Thoracic aorta (tissue), 2 donors: ENCODE measurements around the gene MRPS33. TPM values are rescaled to one million over a fixed set of nuclear protein-coding genes. Genes with fewer than 3 reads are reported as not detected.
"Not testable (repeated sequence)": the region's sequence is repeated elsewhere in the genome, so short reads cannot be mapped to it uniquely, and the experiment has no call there.

ENCODE experiments used
- ATAC-seq: fragments of 150-250 bp; one replicate; pipeline ENCODE4 v1.8.0; 2017; ENCODE audit warnings: low read depth; ENCODE audit not compliant: insufficient number of reproducible peaks, low FRiP score
- DNase-seq: peaks from one replicate; pipeline ENCODE4 v3.0.0-alpha.2; 2020; ENCODE audit warnings: low spot score
- H3K27ac ChIP-seq, 2 donors: fragments of 200-600 bp; sonication (generic); 1 replicate in 1 of 2; 2 replicates in 1 of 2; pipeline ENCODE4 v1.5.1; 2016; ENCODE audit warnings: mild to moderate bottlenecking in 2 of 2, moderate library complexity in 2 of 2
- H3K27me3 ChIP-seq: fragments of 200-600 bp; sonication (generic); replicated peaks from 2 replicates; pipeline ENCODE4 v1.6.0; 2016; ENCODE audit warnings: mild to moderate bottlenecking; ENCODE audit not compliant: insufficient read depth
- H3K36me3 ChIP-seq: fragments of 200-600 bp; sonication (generic); one replicate; pipeline ENCODE4 v1.5.1; 2016
- H3K4me1 ChIP-seq, 2 donors: fragments of 200-600 bp; sonication (generic); 1 replicate in 1 of 2; 2 replicates in 1 of 2; pipeline versions ENCODE4 v1.5.1 to v1.6.0; 2016; ENCODE audit warnings: low read depth in 2 of 2, mild to moderate bottlenecking in 1 of 2; ENCODE audit not compliant: control insufficient read depth in 1 of 2
- H3K4me3 ChIP-seq: fragments of 200-600 bp; sonication (generic); 2 replicates; pipeline ENCODE4 v1.5.1; 2016; ENCODE audit warnings: mild to moderate bottlenecking
- H3K9me3 ChIP-seq: fragments of 200-600 bp; sonication (generic); 2 replicates; pipeline ENCODE4 v1.5.1; 2016
- total RNA-seq, 2 donors: library from RNA; depleted of rRNA; stranded (reverse); fragments of >200 nt; gene quantifications; one replicate each; pipeline versions ENCODE4 v1.1.0 to v1.2.3, GENCODE V29; 2016
- TF ChIP-seq, protein P1 (sequence below): fragments of 200-600 bp; sonication (generic); IDR thresholded peaks from one replicate; pipeline ENCODE4 v1.5.1; 2019; ENCODE audit warnings: antibody characterized with exemption

MRPS33 gene
- total RNA-seq, 2 donors from 2014 or later = 8.0 to 13.9 TPM

DNA sequence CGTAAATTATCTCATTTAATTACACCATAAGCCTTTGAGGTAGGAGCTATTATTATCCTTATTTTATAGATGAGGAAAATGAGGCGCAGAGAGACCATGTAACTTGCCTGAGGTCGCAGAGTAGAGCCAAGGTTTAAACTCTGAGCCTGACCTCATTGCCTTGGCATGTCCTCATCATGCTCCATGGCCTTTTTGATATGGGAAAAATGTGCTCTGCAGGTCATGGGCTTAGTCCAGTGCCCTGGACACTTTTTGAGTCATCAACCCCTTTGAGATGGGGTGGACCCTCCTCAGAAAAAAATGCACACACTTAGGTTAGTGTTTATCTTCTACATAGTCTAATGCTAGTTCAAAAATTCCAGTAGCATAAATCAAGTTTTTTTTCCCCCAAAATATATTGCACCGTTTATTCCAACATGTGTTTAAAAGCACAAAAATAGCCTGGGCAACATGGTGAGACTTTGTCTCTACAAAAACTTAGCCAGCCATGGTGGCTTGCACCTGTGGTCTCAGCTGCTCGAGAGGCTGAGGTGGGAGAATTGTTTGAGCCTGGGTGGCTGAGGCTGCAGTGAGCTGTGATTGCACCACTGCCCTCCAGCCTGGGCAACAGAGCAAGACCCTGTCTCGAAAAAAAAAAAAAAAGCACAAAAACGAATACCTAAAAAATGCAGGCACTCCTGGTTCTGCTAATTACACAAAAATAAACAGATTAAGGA is 30.5 kb upstream of the MRPS33 start:
- H3K27ac ChIP-seq = no peak overlapping the region
- no peaks in the 10 kb centered on the region for H3K4me1 ChIP-seq
- no peaks in the 10 kb centered on the region for H3K27me3 ChIP-seq
- H3K9me3 ChIP-seq = no peaks in the 10 kb centered on the region
- TF ChIP-seq, protein P1, sequence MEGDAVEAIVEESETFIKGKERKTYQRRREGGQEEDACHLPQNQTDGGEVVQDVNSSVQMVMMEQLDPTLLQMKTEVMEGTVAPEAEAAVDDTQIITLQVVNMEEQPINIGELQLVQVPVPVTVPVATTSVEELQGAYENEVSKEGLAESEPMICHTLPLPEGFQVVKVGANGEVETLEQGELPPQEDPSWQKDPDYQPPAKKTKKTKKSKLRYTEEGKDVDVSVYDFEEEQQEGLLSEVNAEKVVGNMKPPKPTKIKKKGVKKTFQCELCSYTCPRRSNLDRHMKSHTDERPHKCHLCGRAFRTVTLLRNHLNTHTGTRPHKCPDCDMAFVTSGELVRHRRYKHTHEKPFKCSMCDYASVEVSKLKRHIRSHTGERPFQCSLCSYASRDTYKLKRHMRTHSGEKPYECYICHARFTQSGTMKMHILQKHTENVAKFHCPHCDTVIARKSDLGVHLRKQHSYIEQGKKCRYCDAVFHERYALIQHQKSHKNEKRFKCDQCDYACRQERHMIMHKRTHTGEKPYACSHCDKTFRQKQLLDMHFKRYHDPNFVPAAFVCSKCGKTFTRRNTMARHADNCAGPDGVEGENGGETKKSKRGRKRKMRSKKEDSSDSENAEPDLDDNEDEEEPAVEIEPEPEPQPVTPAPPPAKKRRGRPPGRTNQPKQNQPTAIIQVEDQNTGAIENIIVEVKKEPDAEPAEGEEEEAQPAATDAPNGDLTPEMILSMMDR = no peak
- no peak for DNase-seq
- no peak overlapping the region for H3K4me3 ChIP-seq
- no peak for ATAC-seq
- no peaks in the 10 kb centered on the region for H3K36me3 ChIP-seq

DNA sequence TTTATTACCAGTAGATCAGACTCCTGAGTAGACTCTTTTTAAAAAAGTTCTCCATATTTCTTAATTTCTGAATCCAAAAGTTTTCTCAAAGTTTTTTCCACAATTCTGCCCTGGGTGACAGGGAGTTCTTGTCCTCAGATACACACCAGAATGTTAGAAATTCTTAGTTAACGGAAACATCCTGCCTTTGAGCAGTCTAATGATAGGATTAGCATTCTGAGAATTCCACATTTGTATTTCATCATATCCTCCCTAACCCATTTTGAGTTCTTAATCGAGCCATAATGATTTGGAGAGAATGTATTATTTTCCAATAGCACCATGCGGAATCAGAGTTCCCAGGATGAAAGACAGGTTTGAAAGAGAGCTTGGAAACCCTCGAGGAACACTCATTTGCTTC is 28.9 kb upstream of the MRPS33 start:
- ATAC-seq = no peak
- no peak for DNase-seq
- H3K4me1 ChIP-seq = no peaks in the 10 kb centered on the region
- H3K9me3 ChIP-seq = no peaks in the 10 kb centered on the region
- no peak overlapping the region for H3K4me3 ChIP-seq
- no peaks in the 10 kb centered on the region for H3K36me3 ChIP-seq
- no peak overlapping the region for H3K27ac ChIP-seq
- TF ChIP-seq, protein P1 = no peak
- no peaks in the 10 kb centered on the region for H3K27me3 ChIP-seq

DNA sequence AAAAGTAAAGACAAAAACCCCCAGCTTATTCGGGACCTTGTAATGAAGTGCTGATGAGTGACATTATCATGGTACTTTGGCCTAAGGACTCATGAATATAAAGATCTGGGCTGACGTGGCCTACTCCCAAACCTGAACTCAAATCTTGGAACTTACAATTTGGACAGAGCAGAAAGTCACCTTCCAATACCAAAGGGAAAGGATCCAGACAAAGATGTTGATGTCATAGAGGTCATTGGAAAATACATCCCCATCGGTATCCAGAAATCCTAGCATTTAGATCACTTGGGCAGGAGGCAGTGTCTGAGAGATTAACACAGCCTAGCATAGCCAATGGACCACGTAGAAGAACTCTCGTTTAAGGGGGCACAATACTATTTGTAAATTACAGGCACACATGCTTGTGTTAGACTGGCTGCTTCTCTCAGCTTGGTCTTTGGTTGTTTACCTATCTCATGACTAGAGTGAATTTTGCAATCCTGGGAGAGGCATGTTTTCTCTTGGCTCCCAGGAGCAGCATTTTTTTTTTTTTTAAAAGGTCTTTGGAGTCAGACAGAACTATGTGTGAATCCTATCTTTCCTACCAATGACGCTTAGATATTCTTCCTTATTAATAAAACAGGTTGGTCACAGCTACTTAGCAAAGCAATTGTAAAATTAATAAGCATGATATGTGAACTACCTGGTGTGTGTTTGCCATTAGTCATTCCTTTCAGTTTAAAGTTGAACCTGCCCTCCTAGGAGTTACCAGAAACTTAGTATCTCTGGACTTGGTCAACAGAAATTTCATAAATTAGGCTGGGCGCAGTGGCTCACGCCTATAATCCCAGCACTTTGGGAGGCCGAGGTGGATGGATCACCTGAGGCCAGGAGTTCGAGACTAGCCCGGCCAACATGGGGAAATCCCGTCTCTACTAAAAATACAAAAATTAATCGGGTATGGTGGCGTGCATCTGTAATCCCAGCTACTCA is 27.8 kb upstream of the MRPS33 start:
- Histone ChIP-seq H3K36me3 (no peaks in the 10 kb centered on the region), H3K9me3 (no peaks in the 10 kb centered on the region), H3K27ac (no peak overlapping the region), H3K4me1 (no peaks in the 10 kb centered on the region), H3K27me3 (no peaks in the 10 kb centered on the region), H3K4me3 (no peak overlapping the region)
- TF ChIP-seq, protein P1 = no peak
- ATAC-seq (no peak), DNase-seq (no peak)

DNA sequence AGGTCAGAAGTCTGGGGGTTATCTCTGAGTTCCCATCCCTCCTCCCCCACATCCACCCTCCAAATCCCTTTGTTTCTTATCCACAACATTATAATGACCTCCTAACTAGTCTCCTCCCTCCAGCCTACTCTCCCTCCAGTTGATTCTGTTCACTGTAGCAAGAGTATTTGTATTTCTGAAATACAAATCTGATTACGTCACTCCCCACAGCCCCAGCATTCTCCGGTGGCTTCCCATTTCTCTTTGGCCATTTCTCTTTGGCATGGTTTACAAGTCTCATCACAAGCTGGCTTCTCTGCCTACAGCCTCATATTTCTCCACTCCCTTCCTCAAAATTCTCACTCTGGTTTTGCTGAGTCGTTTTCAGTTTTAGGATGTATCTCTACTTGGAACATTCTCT is 24.6 kb upstream of the MRPS33 start:
- TF ChIP-seq, protein P1 = no peak
- no peak for DNase-seq
- Histone ChIP-seq H3K27ac (no peak overlapping the region), H3K27me3 (no peaks in the 10 kb centered on the region), H3K4me1 (no peaks in the 10 kb centered on the region), H3K4me3 (no peak overlapping the region), H3K9me3 (no peaks in the 10 kb centered on the region), H3K36me3 (no peaks in the 10 kb centered on the region)
- no peak for ATAC-seq

DNA sequence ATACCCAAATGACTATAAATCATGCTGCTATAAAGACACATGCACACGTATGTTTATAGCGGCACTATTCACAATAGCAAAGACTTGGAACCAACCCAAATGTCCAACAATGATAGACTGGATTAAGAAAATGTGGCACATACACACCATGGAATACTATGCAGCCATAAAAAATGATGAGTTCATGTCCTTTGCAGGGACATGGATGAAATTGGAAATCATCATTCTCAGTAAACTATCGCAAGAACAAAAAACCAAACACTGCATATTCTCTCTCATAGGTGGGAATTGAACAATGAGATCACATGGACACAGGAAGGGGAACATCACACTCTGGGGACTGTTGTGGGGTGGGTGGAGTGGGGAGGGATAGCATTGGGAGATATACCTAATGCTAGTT is 23.3 kb upstream of the MRPS33 start:
- DNase-seq, H3K9me3 ChIP-seq, H3K27me3 ChIP-seq, ATAC-seq, H3K4me3 ChIP-seq, H3K4me1 ChIP-seq, H3K27ac ChIP-seq, H3K36me3 ChIP-seq: not testable (repeated sequence)

DNA sequence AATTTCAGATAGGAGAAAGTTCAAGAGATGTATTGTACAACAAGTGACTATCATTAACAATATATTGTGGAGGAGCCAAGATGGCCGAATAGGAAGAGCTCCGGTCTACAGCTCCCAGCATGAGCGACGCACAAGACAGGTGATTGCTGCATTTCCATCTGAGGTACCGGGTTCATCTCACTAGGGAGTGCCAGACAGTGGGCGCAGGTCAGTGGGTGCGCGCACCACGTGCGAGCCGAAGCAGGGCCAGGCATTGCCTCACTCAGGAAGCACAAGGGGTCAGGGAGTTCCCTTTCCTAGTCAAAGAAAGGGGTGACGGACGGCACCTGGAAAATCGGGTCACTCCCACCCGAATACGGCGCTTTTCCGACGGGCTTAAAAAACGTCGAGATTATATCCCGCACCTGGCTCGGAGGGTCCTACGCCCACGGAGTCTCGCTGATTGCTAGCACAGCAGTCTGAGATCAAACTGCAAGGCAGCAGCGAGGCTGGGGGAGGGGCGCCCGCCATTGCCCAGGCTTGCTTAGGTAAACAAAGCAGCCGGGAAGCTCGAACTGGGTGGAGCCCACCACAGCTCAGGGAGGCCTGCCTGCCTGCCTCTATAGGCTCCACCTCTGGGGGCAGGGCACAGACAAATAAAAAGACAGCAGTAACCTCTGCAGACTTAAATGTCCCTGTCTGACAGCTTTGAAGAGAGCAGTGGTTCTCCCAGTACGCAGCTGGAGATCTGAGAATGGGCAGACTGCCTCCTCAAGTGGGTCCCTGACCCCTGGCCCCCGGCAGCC is 18.0 kb upstream of the MRPS33 start:
- H3K4me1 ChIP-seq, H3K27ac ChIP-seq, ATAC-seq: not testable (repeated sequence)

More for the DNA sequence above, 18.0 kb upstream of the MRPS33 start:
- not testable (repeated sequence) for H3K27me3 ChIP-seq, H3K4me3 ChIP-seq, DNase-seq, H3K36me3 ChIP-seq, H3K9me3 ChIP-seq
